ENCODE data around the gene TTLL11.

TTLL11 gene

DNA sequence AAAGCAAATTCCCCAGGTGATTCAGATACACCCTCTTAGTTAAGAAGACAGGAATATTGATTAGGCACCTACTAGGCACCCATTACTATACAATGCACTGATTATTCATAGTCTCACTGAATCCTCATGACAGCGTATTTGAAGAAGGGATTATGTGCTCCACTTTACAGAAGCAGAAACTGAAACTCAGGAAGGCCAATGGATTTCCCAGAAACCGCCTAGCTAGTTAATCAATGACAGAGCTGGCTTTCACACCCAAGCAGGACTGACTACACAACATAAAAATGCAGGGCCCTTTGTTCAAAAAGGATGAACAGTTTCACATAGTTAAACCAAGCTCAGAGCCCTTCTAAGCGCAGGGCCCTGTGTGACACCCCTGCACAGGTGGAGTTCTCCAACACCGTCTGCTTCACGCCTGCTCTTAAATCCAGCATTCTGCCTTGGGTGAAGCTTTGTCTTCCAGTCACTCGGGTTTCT lies 117.3 kb downstream of the TTLL11 start:
- no peak for DNase-seq (ENCODE audit: low read depth in 2 of 2)

DNA sequence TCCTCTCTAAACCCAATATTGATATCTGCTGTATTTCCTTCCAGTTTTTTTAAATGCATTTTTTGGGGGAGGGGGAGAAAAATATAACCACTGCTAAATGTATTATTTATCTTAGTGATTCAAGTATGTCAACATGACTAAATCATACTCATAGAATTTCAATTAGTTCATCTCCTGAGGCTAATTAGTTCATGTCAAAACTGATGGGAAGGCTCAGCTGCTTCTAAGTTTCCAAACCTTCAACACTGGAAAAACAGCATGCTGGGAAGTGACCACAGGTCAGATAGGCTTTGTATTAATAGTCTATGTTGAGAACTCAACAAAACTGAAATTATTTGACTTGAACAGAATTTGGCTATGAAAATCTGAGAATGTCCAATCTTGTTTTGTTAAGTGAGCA lies 118.7 kb downstream of the TTLL11 start:
- DNase-seq (ENCODE audit: low read depth in 2 of 2) = no peak

DNA sequence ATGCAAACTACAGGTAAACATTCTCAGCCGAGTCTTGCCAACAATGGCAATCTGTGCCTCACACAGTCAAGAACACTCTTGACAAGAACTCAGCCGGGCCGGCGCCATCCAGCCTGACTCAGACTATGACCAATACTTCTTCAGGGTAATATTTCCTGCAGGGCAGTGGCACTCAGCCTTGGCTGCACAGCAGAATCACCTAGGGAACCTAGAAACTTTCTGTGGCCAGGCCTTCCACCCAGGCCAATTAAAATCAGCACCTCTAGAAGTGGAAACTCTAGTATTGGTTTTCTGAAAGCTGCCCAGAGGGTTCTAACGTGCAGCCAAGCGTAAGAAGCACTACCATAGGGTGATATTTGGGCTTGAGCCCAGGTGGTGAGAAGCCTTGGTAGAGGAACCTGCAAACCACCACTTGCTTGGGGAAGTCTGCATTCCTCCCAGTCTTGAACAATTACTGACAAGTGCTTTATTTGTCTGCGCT lies 120.6 kb downstream of the TTLL11 start:
- DNase-seq (ENCODE audit: low read depth in 2 of 2) = no peak

DNA sequence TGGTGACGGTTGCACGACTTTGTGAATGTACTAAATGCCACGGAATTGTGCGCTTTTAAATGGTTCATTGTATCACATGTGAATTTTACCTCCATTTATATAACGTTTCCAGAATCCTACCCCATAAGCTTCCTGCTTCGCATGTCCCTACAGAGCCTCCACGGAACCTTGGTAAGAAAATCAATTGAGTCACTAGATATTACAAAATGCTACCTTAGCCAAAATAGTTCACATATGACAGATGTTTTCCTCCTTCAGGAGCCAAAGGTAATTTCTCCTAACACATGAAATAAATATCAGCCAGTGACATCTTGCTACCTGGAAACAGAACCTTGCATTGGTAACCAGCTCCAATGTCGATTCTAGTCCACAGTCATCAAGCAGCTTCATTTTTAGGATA lies 125.1 kb downstream of the TTLL11 start:
- DNase-seq (ENCODE audit: low read depth in 2 of 2) = no peak

DNA sequence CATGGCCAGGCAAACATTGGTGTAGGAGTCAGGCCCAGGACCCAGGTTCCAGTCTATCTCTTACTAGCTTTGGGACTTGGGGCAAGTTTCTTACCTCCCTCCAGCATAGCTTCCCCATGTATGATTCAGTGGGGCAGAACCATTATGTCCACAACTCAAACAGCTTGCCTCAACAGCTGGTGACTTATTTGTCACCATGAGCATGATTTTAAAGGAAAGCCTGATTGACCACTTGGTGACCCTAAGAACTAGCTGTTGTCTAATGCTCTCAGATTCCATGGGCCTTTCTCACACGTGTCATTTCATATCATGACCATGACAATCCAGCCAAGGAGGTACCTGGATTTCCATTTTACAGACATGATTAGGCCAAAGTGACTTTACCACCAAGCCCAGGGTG lies 126.4 kb downstream of the TTLL11 start:
- DNase-seq (ENCODE audit: low read depth in 2 of 2) = no peak

DNA sequence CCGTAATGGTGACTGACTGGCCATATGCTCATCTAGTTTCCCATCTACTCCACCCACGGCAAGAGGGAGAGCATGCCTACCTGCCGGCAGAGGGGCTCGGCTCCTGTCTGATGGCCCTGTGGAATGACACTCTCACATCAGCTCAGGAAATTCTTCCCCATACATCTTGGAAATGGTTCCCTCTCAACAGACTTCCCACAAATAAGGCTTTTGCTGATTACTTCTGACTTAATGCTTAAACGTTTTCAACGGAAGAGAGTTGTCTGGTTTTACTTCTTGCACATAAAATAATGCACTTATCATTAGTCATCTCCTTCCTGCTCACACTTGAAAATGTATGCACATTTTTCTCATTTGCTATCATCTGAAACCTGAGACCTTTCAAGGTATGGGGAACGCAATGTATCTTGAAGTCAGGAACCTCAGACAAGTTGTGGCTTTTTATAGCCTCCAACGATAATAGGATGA lies 129.5 kb downstream of the TTLL11 start:
- DNase-seq (ENCODE audit: low read depth in 2 of 2) = peak; percentile 91 to 92

DNA sequence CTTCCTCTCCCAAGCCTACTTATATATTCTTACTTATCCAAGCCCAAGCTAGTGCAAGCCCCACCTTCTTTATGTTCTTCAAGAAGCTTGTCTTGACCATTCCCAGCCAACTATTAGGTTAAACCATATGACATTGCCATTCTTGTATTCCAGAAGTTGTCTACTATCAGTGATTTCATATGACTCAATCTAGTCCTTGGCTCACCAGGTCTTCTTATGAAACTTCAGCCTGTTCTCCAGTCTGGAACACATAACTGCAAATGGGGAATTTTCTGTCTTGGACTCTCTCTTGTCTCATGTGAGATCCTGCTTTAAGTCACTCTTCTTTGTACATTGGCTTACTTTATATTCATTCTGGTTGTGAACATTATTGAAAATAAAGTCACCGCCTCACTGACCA lies 130.7 kb downstream of the TTLL11 start:
- no peak for DNase-seq (ENCODE audit: low read depth in 2 of 2)

DNA sequence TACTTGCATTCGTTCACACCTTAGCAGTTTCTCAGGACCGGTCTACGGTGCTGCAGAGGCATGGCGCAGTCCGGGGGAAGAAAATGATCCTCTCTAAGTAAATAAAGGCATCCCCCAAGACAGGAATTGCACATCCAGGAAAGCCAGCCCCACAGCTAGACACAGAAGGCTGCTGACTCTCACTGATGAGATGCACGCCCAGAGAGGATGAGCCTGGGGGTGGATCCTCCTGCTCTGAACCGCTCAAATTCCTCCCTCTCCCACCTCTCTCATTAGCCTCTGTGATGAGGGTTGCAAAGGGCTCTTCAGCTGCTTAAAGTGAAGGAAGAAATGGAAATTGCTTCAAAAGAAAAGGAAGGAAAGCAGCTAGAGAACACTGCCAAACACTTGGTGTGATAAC lies 132.4 kb downstream of the TTLL11 start:
- no peak for DNase-seq (ENCODE audit: low read depth in 2 of 2)

DNA sequence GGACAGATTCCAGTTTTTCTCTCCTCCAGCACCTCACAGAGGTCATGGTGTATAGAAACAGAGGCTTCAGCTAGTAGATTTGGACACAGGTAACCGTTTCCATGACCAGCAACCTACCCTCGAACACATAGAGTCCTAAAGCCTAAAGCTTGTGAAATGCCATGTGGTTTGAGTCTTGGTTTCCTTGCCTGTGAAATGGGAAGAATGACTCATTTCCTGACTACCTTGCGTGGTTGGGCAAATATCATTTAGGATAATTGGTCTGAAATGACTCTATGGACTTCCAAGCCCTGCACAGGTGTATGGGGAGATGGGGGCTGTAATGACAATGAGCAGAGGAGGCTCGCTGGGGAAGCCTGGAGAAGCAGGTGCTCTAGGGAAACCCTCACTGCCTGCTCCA lies 134.6 kb downstream of the TTLL11 start:
- DNase-seq (ENCODE audit: low read depth in 2 of 2) = no peak

DNA sequence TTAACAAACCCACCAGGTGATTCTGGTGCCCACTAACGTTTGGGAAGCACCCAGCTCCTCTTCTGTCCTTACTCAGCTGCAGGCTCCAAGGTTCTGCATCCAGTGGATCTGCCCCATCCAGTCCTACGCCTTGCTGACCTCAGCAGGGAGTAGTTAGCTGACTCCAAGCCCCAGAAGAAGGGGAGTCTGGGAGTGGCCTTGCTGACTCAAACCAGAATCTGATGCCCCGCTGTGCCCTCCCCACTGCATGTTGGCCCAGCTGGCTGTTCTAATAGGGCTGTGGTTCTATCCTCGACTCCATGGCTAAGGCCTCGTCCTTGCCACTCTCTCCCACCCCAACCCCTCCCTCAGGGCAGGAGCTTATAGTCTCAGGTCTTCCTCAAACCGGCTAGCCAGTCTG lies 136.3 kb downstream of the TTLL11 start:
- DNase-seq (ENCODE audit: low read depth in 2 of 2) = no peak

DNA sequence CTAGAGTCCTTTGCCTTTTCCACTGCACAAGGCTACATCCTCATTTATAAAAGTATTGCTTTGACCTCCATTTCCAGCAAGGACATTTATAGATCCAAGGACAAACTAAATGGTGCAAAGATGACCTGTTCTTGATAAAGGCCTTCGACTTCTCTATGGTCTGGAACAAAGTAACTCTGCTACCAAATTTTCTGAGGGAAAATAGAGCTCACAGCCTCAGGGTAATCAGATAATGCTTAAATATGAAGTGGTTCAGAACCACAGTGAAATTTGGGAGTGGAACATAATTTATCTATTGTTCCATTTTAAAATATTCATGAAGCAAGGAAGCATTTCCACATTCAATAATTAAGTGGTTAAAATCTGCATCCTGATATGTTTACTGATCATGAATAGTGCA lies 137.5 kb downstream of the TTLL11 start:
- no peak for DNase-seq (ENCODE audit: low read depth in 2 of 2)

DNA sequence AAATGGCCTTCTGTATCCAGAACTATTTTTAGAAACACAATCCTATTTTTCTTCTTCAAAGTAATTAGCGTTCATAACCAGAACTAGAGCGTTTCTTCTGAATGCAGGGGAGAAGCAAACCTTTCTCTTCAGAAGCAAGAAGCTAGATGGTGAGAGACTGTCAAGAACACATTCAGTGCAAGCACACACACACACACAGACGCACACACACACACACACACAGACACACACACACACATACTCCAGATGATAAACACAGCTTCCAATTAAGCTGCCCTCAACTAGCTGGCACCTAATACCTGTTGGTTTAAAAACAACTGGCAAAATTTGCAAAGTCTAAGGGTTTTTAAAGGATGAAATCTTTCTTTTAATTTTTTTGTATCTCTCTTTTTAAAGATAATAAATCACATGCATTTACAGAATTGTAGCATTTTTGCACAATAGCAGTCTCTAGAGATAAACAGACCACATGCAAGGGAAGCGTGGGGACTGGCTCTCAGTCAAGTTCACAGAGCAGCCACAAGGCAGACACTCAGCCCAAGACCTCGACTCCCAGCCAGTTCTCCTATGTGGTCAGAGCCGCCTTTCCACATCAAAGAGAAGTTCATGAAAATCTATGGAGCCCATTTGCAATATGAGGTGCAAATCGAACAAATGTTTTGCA lies 138.5 kb downstream of the TTLL11 start:
- peak in 1 of 2 experiments; percentile 19 for DNase-seq (ENCODE audit: low read depth in 2 of 2)

DNA sequence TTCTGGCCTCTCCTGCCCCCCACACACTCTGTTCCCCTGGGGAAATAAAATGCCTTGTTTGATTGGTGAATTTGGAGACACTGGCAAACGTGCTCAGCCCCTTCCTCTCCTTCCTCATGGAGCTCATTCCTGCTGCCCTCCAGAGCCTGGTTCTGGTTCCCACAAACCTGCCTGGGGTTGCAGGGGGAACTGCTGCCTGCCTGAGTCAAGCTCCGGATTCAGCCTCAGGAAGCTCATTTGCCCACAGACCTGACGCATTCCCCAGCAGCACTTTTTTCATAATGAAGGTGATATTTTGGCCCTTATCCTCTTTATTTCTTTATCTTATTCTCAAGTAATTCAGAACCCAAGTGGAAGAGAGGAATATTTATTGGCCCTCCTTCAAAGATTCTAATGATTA lies 140.5 kb downstream of the TTLL11 start:
- DNase-seq (ENCODE audit: low read depth in 2 of 2) = no peak

DNA sequence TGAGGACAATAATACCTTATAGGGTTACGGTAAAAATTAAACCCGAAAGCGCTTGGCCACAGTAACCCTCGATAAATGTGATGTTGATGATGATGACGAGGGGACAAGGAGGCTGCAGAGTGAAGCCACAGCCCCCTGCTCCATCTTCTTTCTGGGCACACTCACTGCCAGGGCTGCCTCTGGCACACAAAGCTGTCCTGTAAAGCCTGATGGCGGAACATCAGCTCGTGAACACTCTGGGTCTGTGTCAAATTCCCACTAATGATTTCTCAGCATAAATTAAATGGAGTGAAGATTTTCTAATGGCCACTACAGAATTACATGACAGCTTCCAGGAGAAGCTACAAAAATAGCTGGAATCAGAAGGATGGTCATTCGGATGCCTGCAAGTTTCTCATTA lies 142.2 kb downstream of the TTLL11 start:
- DNase-seq (ENCODE audit: low read depth in 2 of 2) = no peak

DNA sequence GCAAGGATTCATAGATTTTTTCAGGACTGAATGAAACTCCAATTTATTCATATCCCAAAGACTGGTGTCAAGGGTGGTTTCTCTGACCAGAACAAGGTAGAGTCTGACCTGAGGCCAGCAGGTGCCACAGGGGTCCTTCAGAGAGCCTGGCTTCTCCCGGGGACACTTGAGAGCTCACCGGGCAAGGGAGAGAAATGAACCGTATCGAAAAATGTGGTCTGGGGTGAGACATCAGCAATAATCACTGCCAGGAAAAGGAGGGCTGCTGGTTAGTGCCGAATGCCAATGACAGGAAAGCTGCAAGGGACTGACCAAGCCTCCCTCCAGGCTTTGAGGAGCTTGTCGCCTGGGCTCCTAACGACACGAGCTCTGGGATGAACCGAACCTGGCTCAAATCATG lies 142.7 kb downstream of the TTLL11 start:
- DNase-seq (ENCODE audit: low read depth in 2 of 2) = no peak

DNA sequence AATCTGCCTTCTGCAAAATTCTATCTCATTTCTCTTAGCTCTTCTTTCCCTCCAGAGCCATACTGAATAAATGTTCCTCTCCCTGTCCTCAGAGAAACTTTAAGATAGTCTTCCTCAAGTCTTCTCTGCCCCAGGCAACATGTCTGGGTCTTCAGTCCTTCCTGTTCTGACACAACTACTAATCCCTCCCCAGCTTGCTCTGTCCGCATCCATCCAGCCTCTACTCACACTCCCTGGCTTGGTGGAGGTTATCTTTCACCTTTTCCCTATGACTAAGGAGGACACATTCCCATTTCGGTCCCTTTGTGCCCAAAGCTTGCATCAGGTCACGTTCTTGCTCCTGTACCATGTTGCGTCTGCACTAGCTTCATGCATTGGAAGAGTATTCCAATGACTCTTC lies 143.3 kb downstream of the TTLL11 start:
- DNase-seq (ENCODE audit: low read depth in 2 of 2) = no peak

DNA sequence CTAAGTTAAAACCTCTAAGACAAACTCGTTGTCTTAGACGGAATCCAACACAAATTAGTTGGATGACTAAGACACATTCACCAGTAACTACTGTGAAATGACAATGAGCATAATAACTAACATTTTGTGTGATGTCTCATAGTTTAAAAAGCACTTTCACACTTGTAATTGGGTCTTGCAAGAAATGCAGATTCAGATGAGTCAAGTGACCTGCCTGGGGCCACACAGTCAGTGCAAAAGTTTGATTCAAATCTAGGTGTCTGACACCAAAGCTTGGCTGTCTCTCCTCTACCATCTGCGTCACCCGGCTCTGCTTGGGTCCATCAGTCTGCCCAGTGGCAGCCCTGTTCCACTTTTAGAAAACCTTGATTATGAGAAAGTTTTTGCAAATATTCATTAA lies 143.7 kb downstream of the TTLL11 start:
- DNase-seq (ENCODE audit: low read depth in 2 of 2) = no peak

DNA sequence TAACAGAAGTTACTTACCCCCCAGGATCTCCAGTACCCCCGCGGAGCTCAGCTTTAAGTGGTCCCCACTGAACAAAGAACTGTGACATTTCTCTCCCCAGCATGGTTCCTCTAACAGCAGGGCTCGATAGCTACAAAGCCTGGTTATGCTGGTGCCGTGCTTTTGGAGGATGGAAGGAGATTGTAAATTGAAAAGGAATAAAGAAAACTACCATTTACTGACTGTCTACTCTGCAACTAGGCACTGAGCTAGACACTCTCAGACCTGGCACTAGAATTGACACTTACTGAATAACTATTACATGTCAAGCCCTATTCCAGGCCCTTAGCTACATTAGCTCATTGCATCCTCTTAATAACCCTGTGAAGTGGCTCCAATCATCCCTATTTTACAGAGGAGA lies 145.3 kb downstream of the TTLL11 start:
- no peak for DNase-seq (ENCODE audit: low read depth in 2 of 2)

DNA sequence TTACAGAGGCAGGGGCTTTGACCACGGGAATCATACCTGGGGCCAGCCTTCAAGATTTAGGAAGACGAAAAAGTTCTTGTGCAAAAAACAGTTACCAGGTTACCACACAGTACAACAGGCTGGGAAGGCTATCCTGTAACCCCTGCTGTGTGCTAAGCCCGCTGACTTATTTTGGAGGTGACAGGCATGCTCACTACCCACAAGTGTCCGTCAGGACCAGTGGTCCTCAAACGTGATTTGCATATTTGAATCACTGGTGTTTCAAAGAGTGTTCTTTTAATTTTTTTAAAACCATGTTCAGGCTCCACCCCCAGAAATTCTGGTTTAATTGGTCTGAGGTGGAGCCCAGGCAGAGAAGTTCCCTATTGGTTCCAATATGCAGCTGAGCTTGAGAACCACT lies 146.6 kb downstream of the TTLL11 start:
- DNase-seq (ENCODE audit: low read depth in 2 of 2) = no peak

DNA sequence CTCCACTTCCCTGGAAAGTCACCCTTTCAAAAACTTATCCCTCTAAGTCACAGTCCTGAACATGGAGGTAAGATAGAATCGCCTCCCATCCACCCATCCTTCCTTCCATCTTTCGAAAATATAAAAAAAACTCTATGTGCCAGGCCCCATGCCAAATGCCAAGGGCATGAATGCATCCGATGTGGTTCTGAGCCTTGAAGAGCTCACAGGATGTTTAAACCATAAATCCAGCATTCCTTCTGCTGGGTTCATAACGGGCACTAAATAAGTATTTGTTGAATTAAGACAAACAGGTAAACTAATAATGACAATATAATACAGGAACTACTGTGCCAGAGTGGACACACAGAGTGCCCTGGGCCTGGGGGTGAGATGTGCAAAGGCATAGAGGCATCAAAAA lies 147.3 kb downstream of the TTLL11 start:
- DNase-seq (ENCODE audit: low read depth in 2 of 2) = no peak

DNA sequence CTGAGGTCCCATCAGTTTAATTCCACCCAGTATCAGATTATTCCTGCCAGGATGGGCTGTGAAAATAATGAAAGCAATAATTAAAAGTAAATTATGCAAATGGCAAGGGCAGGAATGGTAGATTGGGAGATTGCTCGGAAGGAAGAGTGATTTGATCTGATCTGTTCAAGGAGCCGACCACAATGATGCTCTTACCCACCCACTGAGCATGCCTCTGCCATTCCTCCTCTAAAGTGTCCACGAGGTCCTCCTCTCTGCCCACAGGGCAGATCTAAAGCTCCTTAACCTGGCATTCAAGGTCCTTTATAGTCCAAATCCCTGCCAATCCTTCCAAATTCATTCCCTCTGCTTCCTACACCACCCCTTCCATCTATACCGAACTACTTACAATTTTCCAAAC lies 147.8 kb downstream of the TTLL11 start:
- DNase-seq (ENCODE audit: low read depth in 2 of 2) = no peak

DNA sequence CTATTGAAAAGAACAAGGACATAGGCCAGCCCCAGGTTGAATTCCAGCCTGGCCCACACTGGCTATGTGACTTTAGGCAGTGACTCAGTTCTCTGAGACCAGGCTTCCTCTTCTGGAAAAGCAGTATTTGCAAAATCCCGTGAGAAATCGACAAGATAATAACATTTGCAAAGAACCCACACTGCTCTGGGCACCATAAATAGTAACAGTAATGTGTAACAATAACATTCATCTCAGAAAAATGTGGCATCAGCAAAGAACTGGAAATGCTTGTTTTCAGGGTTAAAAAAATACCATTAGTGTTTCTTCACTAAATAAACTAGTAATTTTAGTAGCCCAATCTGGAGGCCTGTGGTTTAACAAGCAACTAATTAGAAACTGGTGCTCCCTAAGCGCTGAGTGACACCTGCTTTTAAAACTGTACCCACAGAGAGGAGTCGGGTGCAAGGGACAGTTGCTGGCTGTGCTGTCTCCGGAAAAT lies 148.4 kb downstream of the TTLL11 start:
- peak; percentile 28 to 33 for DNase-seq (ENCODE audit: low read depth in 2 of 2)

DNA sequence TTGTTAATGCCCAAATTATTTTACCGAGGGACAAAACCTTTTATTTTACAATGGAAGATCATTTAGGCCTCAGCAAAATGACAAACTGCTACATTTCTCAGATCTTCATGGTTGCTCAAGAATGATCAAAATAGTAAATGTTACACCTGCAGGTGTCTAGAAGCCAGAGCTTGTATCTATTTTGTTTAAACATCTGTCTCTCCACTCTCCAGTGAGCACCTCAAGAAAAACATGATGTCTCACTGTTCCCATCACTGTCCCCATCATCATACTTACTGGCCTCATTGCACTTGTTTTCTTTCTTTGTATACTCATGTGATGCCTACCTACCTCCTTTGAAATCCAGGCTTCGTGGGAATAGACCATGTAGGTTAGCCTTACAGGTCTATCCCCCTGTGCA lies 149.6 kb downstream of the TTLL11 start:
- no peak for DNase-seq (ENCODE audit: low read depth in 2 of 2)

DNA sequence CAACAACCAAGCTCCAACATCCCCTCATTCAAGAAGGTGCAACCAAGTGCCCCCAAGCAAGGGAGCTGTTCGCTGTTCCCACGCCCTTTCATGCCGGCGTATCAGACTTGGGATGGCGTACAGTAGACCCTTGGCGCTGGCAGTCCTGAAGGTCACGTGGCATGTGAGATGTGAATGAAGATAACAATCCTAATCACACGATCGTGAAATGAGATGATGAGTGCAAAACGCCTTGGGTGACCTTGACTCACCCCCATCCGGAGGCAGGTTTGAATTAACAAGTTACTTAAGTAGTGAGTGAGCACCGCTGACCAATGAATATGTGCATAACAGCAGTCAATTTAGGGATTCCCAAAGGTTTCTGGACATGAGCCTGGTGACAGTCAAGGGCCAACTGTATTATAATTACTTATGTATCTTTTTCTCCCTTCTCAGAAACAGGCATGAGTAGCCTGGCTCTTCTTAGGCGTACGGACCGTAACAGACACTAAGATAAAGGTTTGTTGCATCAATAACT lies 150.2 kb downstream of the TTLL11 start:
- DNase-seq (ENCODE audit: low read depth in 2 of 2) = no peak

All from fibroblast of skin of left biceps (primary cell).